GM23338 (cell line): Measurements from ENCODE around the gene TBC1D16. TPM values are rescaled to one million over a fixed set of nuclear protein-coding genes. Genes with fewer than 3 reads are reported as not detected.

ENCODE experiments used
- ATAC-seq: fragments of 200-7000 bp; cut with Tn5 transposase; 3 replicates; pipeline ENCODE4 v1.9.1; 2020
- DNase-seq: peaks from one replicate; pipeline ENCODE4 v3.0.0-alpha.2; 2015; ENCODE audit warnings: low spot score
- H2AFZ ChIP-seq: fragments of 200-600 bp; sonication (generic); 2 replicates; pipeline ENCODE4 v1.8.0; 2016; ENCODE audit warnings: antibody characterized with exemption, mild to moderate bottlenecking, moderate library complexity
- H3F3A ChIP-seq: fragments of 200-600 bp; sonication (generic); replicated peaks from 2 replicates; pipeline ENCODE4 v1.8.0; 2017; ENCODE audit warnings: antibody characterized with exemption, mixed run types, low read depth
- H3K27ac ChIP-seq: fragments of 200-600 bp; sonication (generic); 2 replicates; pipeline ENCODE4 v1.6.1; 2016; ENCODE audit warnings: low read depth
- H3K27me3 ChIP-seq: fragments of 200-600 bp; sonication (generic); 2 replicates; pipeline ENCODE4 v1.8.0; 2016; ENCODE audit warnings: mild to moderate bottlenecking, mixed run types, moderate library complexity; ENCODE audit not compliant: insufficient read depth
- H3K36me3 ChIP-seq: fragments of 200-600 bp; sonication (generic); 2 replicates; pipeline ENCODE4 v1.8.0; 2016; ENCODE audit warnings: mild to moderate bottlenecking; ENCODE audit not compliant: insufficient read depth
- H3K4me1 ChIP-seq: fragments of 200-600 bp; sonication (generic); 2 replicates; pipeline ENCODE4 v1.8.0; 2016; ENCODE audit warnings: mild to moderate bottlenecking, moderate library complexity; ENCODE audit not compliant: insufficient read depth
- H3K4me2 ChIP-seq: fragments of 200-600 bp; sonication (generic); 2 replicates; pipeline ENCODE4 v1.7.1; 2017; ENCODE audit warnings: mixed run types
- H3K4me3 ChIP-seq: fragments of 200-600 bp; sonication (generic); 2 replicates; pipeline ENCODE4 v1.6.1; 2016; ENCODE audit warnings: mixed run types
- H3K79me2 ChIP-seq: fragments of 200-600 bp; sonication (generic); replicated peaks from 2 replicates; pipeline ENCODE4 v1.8.0; 2017; ENCODE audit warnings: mild to moderate bottlenecking; ENCODE audit not compliant: insufficient read depth
- H3K9me2 ChIP-seq: fragments of 200-600 bp; sonication (generic); 2 replicates; pipeline ENCODE4 v1.8.0; 2017; ENCODE audit not compliant: insufficient read depth
- H4K20me1 ChIP-seq: fragments of 200-600 bp; sonication (generic); replicated peaks from 2 replicates; pipeline ENCODE4 v1.8.0; 2017; ENCODE audit warnings: mild to moderate bottlenecking; ENCODE audit not compliant: insufficient read depth
- H3K27ac Mint-ChIP-seq: 2 replicates; pipeline ENCODE4 v1.8.0; 2020; ENCODE audit warnings: inconsistent platforms, mild to moderate bottlenecking, moderate library complexity, mixed read lengths
- H3K27me3 Mint-ChIP-seq: 3 replicates; pipeline ENCODE4 v1.8.0; 2022; ENCODE audit warnings: low read depth, mild to moderate bottlenecking, moderate library complexity, mixed read lengths, inconsistent platforms; ENCODE audit not compliant: insufficient read depth, poor library complexity
- H3K36me3 Mint-ChIP-seq: 3 replicates; pipeline ENCODE4 v1.8.0; 2021; ENCODE audit warnings: low read depth, mild to moderate bottlenecking, inconsistent platforms, moderate library complexity, mixed read lengths
- H3K4me1 Mint-ChIP-seq: 3 replicates; pipeline ENCODE4 v1.8.0; 2020; ENCODE audit warnings: mild to moderate bottlenecking, inconsistent platforms, mixed read lengths
- H3K4me3 Mint-ChIP-seq: 3 replicates; pipeline ENCODE4 v1.8.0; 2021; ENCODE audit warnings: moderate library complexity, mild to moderate bottlenecking, inconsistent platforms, mixed read lengths
- H3K9me3 Mint-ChIP-seq: 3 replicates; pipeline ENCODE4 v1.8.0; 2020; ENCODE audit warnings: moderate library complexity, mild to moderate bottlenecking, inconsistent platforms, mixed read lengths
- CREB1 ChIP-seq: fragments of 250-450 bp; sonication (Bioruptor Pico); IDR thresholded peaks from 2 replicates; pipeline ENCODE4 v1.5.0; 2020; ENCODE audit warnings: low read depth, mild to moderate bottlenecking, moderate library complexity
- EZH2phosphoT487 ChIP-seq: fragments of 200-600 bp; sonication (generic); IDR thresholded peaks from one replicate; pipeline ENCODE4 v1.8.1; 2018; ENCODE audit warnings: antibody characterized with exemption; ENCODE audit not compliant: unreplicated experiment
- NANOG ChIP-seq: IDR thresholded peaks from 2 replicates; pipeline ENCODE4 v1.6.1; 2016; ENCODE audit warnings: antibody characterized with exemption, borderline replicate concordance
- STAT1 ChIP-seq: IDR thresholded peaks from one replicate; pipeline ENCODE4 v1.6.1; 2016; ENCODE audit warnings: antibody characterized with exemption; ENCODE audit not compliant: unreplicated experiment
- ZNF114 ChIP-seq: fragments of 250-450 bp; sonication (Bioruptor Pico); IDR thresholded peaks from 2 replicates; pipeline ENCODE4 v1.5.0; 2020; ENCODE audit warnings: mild to moderate bottlenecking, moderate library complexity
- ZNF331 ChIP-seq: fragments of 250-450 bp; sonication (Bioruptor Pico); IDR thresholded peaks from 2 replicates; pipeline ENCODE4 v1.5.0; 2020; ENCODE audit warnings: low read depth, mild to moderate bottlenecking, moderate library complexity
- polyA plus RNA-seq: library from polyadenylated mRNA; unstranded; fragments of >200 nt; fragmentation: Nextera tagmentation; extraction: Ambion mirVana; gene quantifications from 2 replicates; pipeline ENCODE4 v1.2.1, GENCODE V29; 2016
- total RNA-seq: library from RNA; depleted of rRNA; stranded (reverse); fragments of >200 nt; shearing (Covaris generic); gene quantifications from 2 replicates; pipeline ENCODE4 v1.2.3, GENCODE V29; 2014
- TF ChIP-seq, protein P1 (sequence below), 2 experiments: fragments of 200-600 bp in 1 of 2; sonication (generic) in 1 of 2; conservative IDR thresholded peaks; 2 replicates each; pipeline versions ENCODE4 v1.5.1 to v1.6.1; 2016 to 2017; ENCODE audit warnings: antibody characterized with exemption in 2 of 2, low read depth in 2 of 2, mild to moderate bottlenecking in 2 of 2, moderate library complexity in 1 of 2

The TBC1D16 gene
- total and polyA plus RNA-seq, 2 experiments from 2014 or later: 16.7 to 104 TPM

DNA sequence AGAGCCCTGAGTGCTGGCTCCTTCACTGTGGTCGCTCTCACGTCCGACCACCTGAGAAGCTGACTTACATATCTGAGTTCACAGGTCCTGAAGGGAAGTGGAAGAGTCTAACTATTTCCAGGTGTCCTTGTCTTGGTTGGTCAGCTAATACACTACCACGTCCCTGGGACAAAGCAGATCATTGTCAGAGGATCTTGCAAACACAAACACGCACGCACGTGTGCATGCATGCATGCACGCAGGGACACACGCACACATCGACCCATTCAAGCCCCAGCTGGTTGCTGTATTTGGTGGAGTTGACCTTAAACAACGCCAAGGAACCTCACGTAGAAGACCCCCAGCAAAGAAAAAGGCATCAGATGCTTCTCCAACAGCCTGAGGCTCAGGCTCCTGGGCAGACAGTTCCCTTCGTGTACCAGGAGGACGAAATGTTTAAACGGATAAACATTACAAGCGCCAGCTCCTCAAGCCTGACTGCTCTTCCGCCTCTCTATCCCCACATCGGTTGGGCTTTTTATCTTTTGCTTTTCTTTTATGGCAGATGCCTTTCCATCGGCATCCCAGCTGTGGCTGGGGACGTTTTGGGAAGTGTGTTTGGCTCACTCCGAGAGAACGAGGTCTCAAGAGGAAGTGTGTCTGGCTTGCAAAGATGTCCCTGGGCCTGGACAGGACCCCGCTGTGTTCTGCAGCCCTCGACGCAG is 95.8 kb downstream of the TBC1D16 start:
- Histone ChIP-seq H3K79me2 (no peaks in the 10 kb centered on the region), H3K27ac (no peak overlapping the region), H3K4me2 (no peak overlapping the region), H3K9me2 (no peaks in the 10 kb centered on the region), H3K27me3 (no peaks in the 10 kb centered on the region), H4K20me1 (no peaks in the 10 kb centered on the region; the same call in 1 of the 2 replicates), H3K36me3 (no peaks in the 10 kb centered on the region), H3K4me1 (peaks cover 20% of the 10 kb centered on the region; the same call in 1 of the 2 replicates), H2AFZ (no peak overlapping the region), H3F3A (no peaks in the 10 kb centered on the region; the same call in 1 of the 2 replicates), H3K4me3 (no peak overlapping the region)
- Mint-ChIP-seq H3K9me3 (no peaks in the 10 kb centered on the region), H3K36me3 (peaks cover 49% of the 10 kb centered on the region), H3K4me1 (peaks cover 42% of the 10 kb centered on the region), H3K27me3 (peaks cover 23% of the 10 kb centered on the region), H3K27ac (0 out of 2 replicates have a peak overlapping the region, but pooled peaks have one; percentile 15), H3K4me3 (no peak overlapping the region)
- TF ChIP-seq, protein P1, sequence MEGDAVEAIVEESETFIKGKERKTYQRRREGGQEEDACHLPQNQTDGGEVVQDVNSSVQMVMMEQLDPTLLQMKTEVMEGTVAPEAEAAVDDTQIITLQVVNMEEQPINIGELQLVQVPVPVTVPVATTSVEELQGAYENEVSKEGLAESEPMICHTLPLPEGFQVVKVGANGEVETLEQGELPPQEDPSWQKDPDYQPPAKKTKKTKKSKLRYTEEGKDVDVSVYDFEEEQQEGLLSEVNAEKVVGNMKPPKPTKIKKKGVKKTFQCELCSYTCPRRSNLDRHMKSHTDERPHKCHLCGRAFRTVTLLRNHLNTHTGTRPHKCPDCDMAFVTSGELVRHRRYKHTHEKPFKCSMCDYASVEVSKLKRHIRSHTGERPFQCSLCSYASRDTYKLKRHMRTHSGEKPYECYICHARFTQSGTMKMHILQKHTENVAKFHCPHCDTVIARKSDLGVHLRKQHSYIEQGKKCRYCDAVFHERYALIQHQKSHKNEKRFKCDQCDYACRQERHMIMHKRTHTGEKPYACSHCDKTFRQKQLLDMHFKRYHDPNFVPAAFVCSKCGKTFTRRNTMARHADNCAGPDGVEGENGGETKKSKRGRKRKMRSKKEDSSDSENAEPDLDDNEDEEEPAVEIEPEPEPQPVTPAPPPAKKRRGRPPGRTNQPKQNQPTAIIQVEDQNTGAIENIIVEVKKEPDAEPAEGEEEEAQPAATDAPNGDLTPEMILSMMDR (conservative IDR thresholded peaks at IDR 0.05; ENCODE audit: low read depth in 2 of 2): no peak
- no peak for TF ChIP-seq ZNF114 (CRISPR knock-in tag)
- no peak for TF ChIP-seq EZH2phosphoT487
- no peak for ATAC-seq
- DNase-seq: no peak

DNA sequence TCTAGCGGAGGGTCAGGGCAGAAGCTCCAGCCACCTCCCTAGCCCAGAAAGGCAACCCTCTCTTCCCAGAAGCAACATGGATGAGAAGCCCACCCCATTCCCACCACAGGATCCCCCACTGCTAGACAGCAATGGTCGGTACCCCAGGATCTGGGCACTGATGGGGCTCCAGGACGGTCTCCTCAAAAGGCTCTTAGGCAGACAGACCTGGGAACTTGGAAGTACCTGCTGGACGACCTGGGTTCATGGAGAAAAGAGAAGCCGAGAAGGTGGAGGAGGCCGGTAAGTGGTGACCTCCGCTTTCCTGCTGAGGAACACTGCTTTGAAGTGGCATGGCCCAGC is 96.6 kb downstream of the TBC1D16 start:
- no peak overlapping the region for H3K4me3 ChIP-seq
- TF ChIP-seq CREB1: no peak
- no peak for TF ChIP-seq ZNF114 (CRISPR knock-in tag)
- TF ChIP-seq STAT1: no peak
- no peak for TF ChIP-seq ZNF331 (CRISPR knock-in tag)
- no peak for TF ChIP-seq NANOG
- H4K20me1 ChIP-seq: no peaks in the 10 kb centered on the region; the same call in 1 of the 2 replicates
- no peak for DNase-seq
- Mint-ChIP-seq H3K36me3 (peaks cover 43% of the 10 kb centered on the region), H3K4me3 (no peak overlapping the region), H3K27ac (no peak overlapping the region), H3K4me1 (peaks cover 47% of the 10 kb centered on the region), H3K27me3 (peaks cover 23% of the 10 kb centered on the region), H3K9me3 (no peaks in the 10 kb centered on the region)
- H3F3A ChIP-seq: no peaks in the 10 kb centered on the region; the same call in 1 of the 2 replicates
- no peak overlapping the region for H3K27ac ChIP-seq
- no peak for ATAC-seq
- peaks cover 21% of the 10 kb centered on the region; the same call in 1 of the 2 replicates for H3K4me1 ChIP-seq
- no peaks in the 10 kb centered on the region for H3K36me3 ChIP-seq
- H2AFZ ChIP-seq: no peak overlapping the region
- no peaks in the 10 kb centered on the region for H3K27me3 ChIP-seq
- H3K4me2 ChIP-seq: no peak overlapping the region
- no peaks in the 10 kb centered on the region for H3K9me2 ChIP-seq
- H3K79me2 ChIP-seq: no peaks in the 10 kb centered on the region
